WTC11 (cell line): Measurements from ENCODE around the gene RXRB. TPM values are rescaled to one million over a fixed set of nuclear protein-coding genes. Genes with fewer than 3 reads are reported as not detected.

ENCODE experiments used
- CREM ChIP-seq: sonication (generic); formaldehyde crosslinking; IDR thresholded peaks from 2 replicates; pipeline ENCODE4 v1.8.1; 2022; ENCODE audit warnings: mild to moderate bottlenecking, missing genetic modification reagents, moderate library complexity
- FOXP1 ChIP-seq: sonication (generic); formaldehyde crosslinking; IDR thresholded peaks from 2 replicates; pipeline ENCODE4 v1.8.0; 2022; ENCODE audit warnings: missing genetic modification reagents, mild to moderate bottlenecking, moderate library complexity, borderline replicate concordance
- GABPB1 ChIP-seq: sonication (generic); formaldehyde crosslinking; IDR thresholded peaks from 2 replicates; pipeline ENCODE4 v1.8.1; 2023; ENCODE audit warnings: mild to moderate bottlenecking, missing genetic modification reagents
- IRF2 ChIP-seq: sonication (generic); formaldehyde crosslinking; IDR thresholded peaks from 2 replicates; pipeline ENCODE4 v1.8.0; 2022; ENCODE audit warnings: low read depth, missing genetic modification reagents, borderline replicate concordance
- JUN ChIP-seq: sonication (generic); formaldehyde crosslinking; IDR thresholded peaks from 2 replicates; pipeline ENCODE4 v1.8.0; 2023; ENCODE audit warnings: mild to moderate bottlenecking, missing genetic modification reagents
- NR1H2 ChIP-seq: sonication (generic); formaldehyde crosslinking; IDR thresholded peaks from 2 replicates; pipeline ENCODE4 v1.9.0; 2021; ENCODE audit warnings: mild to moderate bottlenecking, moderate library complexity, missing genetic modification reagents
- NR2C2 ChIP-seq: sonication (generic); formaldehyde crosslinking; IDR thresholded peaks from 2 replicates; pipeline ENCODE4 v1.8.0; 2022; ENCODE audit warnings: mild to moderate bottlenecking, missing genetic modification reagents
- OVOL2 ChIP-seq: fragments of 250-450 bp; sonication (Bioruptor Pico); IDR thresholded peaks from 2 replicates; pipeline ENCODE4 v1.9.0; 2021; ENCODE audit warnings: mild to moderate bottlenecking, borderline replicate concordance
- PRRX2 ChIP-seq: fragments of 250-450 bp; sonication (Bioruptor Pico); IDR thresholded peaks from 2 replicates; pipeline ENCODE4 v1.8.0; 2021; ENCODE audit warnings: mild to moderate bottlenecking
- SP1 ChIP-seq: sonication (generic); formaldehyde crosslinking; conservative IDR thresholded peaks from 2 replicates; pipeline ENCODE4 v1.8.1; 2022; ENCODE audit warnings: missing genetic modification reagents
- ZNF138 ChIP-seq: sonication (generic); formaldehyde crosslinking; conservative IDR thresholded peaks from 2 replicates; pipeline ENCODE4 v1.8.1; 2022; ENCODE audit warnings: mild to moderate bottlenecking, moderate library complexity, missing genetic modification reagents
- ZNF232 ChIP-seq: sonication (generic); formaldehyde crosslinking; IDR thresholded peaks from 2 replicates; pipeline ENCODE4 v1.8.0; 2022; ENCODE audit warnings: mild to moderate bottlenecking, missing genetic modification reagents
- ZNF263 ChIP-seq: sonication (generic); formaldehyde crosslinking; IDR thresholded peaks from 2 replicates; pipeline ENCODE4 v1.8.1; 2022; ENCODE audit warnings: low read depth, mild to moderate bottlenecking, moderate library complexity, missing genetic modification reagents
- ZNF396 ChIP-seq: fragments of 250-450 bp; sonication (Bioruptor Pico); IDR thresholded peaks from 2 replicates; pipeline ENCODE4 v1.8.0; 2021; ENCODE audit warnings: mild to moderate bottlenecking, moderate library complexity, borderline replicate concordance
- total RNA-seq: library from RNA; stranded (reverse); gene quantifications from 3 replicates; pipeline ENCODE4 v1.2.3, GENCODE V29; 2021
- TF ChIP-seq, protein P1 (sequence below): fragments of 250-450 bp; sonication (Bioruptor Pico); IDR thresholded peaks from 2 replicates; pipeline ENCODE4 v1.9.0; 2021; ENCODE audit warnings: mild to moderate bottlenecking, borderline replicate concordance
- TF ChIP-seq, protein P2 (sequence below): sonication (generic); formaldehyde crosslinking; IDR thresholded peaks from 2 replicates; pipeline ENCODE4 v1.8.1; 2023; ENCODE audit warnings: mild to moderate bottlenecking, moderate library complexity, missing genetic modification reagents
- TF ChIP-seq, protein P3 (sequence below): fragments of 250-450 bp; sonication (Bioruptor Pico); conservative IDR thresholded peaks from 2 replicates; pipeline ENCODE4 v1.9.0; 2021; ENCODE audit warnings: mild to moderate bottlenecking
- TF ChIP-seq, protein P4 (sequence below): sonication (generic); formaldehyde crosslinking; IDR thresholded peaks from 2 replicates; pipeline ENCODE4 v1.8.1; 2022; ENCODE audit warnings: low read depth, missing genetic modification reagents, borderline replicate concordance
- TF ChIP-seq, protein P5 (sequence below): fragments of 250-450 bp; sonication (Bioruptor Pico); IDR thresholded peaks from 2 replicates; pipeline ENCODE4 v1.8.0; 2021; ENCODE audit warnings: mild to moderate bottlenecking
- TF ChIP-seq, protein P6 (sequence below): sonication (generic); formaldehyde crosslinking; IDR thresholded peaks from 2 replicates; pipeline ENCODE4 v1.8.1; 2022; ENCODE audit warnings: mild to moderate bottlenecking, missing genetic modification reagents, moderate library complexity, borderline replicate concordance
- TF ChIP-seq, protein P7 (sequence below): fragments of 250-450 bp; sonication (Bioruptor Pico); IDR thresholded peaks from 2 replicates; pipeline ENCODE4 v1.9.0; 2021; ENCODE audit warnings: mild to moderate bottlenecking

RXRB gene
- total RNA-seq, 1 experiment from 2014 or later, result 24.5 TPM

DNA sequence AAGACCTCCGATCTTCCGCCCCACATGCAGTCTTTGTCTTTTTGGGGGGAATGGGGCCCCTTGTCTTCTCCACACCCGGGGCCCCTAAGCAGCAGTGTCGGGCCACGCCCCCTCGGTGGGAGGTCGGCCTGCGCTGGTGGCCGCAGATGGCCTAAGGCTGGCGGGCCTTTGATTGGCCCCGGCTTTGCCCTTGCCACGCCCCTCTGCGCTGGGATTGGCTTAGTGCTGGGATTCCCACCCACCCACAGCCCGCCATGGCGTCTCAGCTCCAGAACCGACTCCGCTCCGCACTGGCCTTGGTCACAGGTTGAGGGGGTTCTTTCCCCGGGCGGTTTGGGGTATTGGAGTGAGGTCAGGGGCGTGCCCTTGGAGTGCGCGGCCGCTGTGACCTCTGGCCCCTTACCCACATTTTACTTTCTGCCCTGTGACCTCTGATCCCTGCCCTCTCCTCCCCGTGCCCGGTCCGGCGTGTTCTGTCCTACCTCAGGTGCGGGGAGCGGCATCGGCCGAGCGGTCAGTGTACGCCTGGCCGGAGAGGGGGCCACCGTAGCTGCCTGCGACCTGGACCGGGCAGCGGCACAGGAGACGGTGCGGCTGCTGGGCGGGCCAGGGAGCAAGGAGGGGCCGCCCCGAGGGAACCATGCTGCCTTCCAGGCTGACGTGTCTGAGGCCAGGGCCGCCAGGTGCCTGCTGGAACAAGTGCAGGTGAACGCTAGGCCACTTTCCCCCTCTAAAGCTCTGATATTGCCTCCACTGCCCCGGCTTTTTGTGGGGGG, 4.1 kb upstream of the RXRB start, which contains the start of gene HSD17B8 (continued):
- TF ChIP-seq, protein P1, sequence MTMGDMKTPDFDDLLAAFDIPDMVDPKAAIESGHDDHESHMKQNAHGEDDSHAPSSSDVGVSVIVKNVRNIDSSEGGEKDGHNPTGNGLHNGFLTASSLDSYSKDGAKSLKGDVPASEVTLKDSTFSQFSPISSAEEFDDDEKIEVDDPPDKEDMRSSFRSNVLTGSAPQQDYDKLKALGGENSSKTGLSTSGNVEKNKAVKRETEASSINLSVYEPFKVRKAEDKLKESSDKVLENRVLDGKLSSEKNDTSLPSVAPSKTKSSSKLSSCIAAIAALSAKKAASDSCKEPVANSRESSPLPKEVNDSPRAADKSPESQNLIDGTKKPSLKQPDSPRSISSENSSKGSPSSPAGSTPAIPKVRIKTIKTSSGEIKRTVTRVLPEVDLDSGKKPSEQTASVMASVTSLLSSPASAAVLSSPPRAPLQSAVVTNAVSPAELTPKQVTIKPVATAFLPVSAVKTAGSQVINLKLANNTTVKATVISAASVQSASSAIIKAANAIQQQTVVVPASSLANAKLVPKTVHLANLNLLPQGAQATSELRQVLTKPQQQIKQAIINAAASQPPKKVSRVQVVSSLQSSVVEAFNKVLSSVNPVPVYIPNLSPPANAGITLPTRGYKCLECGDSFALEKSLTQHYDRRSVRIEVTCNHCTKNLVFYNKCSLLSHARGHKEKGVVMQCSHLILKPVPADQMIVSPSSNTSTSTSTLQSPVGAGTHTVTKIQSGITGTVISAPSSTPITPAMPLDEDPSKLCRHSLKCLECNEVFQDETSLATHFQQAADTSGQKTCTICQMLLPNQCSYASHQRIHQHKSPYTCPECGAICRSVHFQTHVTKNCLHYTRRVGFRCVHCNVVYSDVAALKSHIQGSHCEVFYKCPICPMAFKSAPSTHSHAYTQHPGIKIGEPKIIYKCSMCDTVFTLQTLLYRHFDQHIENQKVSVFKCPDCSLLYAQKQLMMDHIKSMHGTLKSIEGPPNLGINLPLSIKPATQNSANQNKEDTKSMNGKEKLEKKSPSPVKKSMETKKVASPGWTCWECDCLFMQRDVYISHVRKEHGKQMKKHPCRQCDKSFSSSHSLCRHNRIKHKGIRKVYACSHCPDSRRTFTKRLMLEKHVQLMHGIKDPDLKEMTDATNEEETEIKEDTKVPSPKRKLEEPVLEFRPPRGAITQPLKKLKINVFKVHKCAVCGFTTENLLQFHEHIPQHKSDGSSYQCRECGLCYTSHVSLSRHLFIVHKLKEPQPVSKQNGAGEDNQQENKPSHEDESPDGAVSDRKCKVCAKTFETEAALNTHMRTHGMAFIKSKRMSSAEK (CRISPR knock-in tag), result no peak
- no peak for TF ChIP-seq ZNF263 (CRISPR knock-in tag)
- TF ChIP-seq OVOL2 (CRISPR knock-in tag), result no peak
- TF ChIP-seq, protein P2, sequence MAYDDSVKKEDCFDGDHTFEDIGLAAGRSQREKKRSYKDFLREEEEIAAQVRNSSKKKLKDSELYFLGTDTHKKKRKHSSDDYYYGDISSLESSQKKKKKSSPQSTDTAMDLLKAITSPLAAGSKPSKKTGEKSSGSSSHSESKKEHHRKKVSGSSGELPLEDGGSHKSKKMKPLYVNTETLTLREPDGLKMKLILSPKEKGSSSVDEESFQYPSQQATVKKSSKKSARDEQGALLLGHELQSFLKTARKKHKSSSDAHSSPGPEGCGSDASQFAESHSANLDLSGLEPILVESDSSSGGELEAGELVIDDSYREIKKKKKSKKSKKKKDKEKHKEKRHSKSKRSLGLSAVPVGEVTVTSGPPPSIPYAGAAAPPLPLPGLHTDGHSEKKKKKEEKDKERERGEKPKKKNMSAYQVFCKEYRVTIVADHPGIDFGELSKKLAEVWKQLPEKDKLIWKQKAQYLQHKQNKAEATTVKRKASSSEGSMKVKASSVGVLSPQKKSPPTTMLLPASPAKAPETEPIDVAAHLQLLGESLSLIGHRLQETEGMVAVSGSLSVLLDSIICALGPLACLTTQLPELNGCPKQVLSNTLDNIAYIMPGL, result peak; percentile 43; the same call in 1 of the 2 replicates
- no peak for TF ChIP-seq FOXP1 (CRISPR knock-in tag)
- no peak for TF ChIP-seq NR1H2 (CRISPR knock-in tag)
- TF ChIP-seq PRRX2 (CRISPR knock-in tag), result peak; percentile 58; the same call in 1 of the 2 replicates
- no peak for TF ChIP-seq IRF2 (CRISPR knock-in tag)
- TF ChIP-seq, protein P3, sequence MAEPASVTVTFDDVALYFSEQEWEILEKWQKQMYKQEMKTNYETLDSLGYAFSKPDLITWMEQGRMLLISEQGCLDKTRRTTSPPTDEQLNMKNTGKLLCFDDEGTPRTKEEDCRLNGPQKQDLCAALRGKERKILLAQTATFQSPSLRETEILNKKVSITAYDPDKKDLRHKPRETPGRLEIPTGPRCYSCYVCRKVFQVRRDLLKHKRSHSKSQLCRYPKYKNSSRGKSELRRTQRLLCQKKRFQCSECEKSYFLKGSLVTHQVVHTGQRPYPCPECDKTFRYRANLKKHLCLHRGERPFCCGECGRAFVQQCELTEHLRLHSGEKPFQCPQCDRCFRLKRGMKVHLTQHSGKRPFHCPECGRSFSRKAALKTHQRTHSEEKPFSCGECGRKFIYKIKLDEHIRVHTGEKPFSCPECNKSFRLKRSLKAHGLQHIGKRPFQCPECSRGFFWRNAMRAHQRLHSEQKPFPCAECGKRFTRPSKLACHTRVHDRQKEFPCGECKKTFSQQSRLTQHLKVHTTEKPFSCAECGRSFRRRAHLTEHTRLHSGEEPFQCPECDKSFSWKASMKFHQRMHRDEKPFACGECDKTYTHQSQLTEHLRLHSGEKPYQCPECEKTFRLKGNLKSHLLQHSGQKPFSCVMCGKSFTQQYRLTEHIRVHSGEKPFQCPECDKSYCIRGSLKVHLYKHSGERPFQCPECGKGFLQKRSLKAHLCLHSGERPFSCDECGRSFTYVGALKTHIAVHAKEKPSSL (CRISPR knock-in tag), result no peak
- TF ChIP-seq, protein P4, sequence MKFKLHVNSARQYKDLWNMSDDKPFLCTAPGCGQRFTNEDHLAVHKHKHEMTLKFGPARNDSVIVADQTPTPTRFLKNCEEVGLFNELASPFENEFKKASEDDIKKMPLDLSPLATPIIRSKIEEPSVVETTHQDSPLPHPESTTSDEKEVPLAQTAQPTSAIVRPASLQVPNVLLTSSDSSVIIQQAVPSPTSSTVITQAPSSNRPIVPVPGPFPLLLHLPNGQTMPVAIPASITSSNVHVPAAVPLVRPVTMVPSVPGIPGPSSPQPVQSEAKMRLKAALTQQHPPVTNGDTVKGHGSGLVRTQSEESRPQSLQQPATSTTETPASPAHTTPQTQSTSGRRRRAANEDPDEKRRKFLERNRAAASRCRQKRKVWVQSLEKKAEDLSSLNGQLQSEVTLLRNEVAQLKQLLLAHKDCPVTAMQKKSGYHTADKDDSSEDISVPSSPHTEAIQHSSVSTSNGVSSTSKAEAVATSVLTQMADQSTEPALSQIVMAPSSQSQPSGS (CRISPR knock-in tag), result no peak
- no peak for TF ChIP-seq GABPB1
- no peak for TF ChIP-seq CREM
- TF ChIP-seq, protein P5, sequence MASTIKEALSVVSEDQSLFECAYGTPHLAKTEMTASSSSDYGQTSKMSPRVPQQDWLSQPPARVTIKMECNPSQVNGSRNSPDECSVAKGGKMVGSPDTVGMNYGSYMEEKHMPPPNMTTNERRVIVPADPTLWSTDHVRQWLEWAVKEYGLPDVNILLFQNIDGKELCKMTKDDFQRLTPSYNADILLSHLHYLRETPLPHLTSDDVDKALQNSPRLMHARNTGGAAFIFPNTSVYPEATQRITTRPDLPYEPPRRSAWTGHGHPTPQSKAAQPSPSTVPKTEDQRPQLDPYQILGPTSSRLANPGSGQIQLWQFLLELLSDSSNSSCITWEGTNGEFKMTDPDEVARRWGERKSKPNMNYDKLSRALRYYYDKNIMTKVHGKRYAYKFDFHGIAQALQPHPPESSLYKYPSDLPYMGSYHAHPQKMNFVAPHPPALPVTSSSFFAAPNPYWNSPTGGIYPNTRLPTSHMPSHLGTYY (CRISPR knock-in tag), result 0 out of 2 replicates have a peak, but pooled peaks have one; percentile 57
- TF ChIP-seq, protein P6, sequence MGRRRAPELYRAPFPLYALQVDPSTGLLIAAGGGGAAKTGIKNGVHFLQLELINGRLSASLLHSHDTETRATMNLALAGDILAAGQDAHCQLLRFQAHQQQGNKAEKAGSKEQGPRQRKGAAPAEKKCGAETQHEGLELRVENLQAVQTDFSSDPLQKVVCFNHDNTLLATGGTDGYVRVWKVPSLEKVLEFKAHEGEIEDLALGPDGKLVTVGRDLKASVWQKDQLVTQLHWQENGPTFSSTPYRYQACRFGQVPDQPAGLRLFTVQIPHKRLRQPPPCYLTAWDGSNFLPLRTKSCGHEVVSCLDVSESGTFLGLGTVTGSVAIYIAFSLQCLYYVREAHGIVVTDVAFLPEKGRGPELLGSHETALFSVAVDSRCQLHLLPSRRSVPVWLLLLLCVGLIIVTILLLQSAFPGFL (CRISPR knock-in tag), result no peak
- no peak for TF ChIP-seq ZNF232 (CRISPR knock-in tag)
- TF ChIP-seq, protein P7, sequence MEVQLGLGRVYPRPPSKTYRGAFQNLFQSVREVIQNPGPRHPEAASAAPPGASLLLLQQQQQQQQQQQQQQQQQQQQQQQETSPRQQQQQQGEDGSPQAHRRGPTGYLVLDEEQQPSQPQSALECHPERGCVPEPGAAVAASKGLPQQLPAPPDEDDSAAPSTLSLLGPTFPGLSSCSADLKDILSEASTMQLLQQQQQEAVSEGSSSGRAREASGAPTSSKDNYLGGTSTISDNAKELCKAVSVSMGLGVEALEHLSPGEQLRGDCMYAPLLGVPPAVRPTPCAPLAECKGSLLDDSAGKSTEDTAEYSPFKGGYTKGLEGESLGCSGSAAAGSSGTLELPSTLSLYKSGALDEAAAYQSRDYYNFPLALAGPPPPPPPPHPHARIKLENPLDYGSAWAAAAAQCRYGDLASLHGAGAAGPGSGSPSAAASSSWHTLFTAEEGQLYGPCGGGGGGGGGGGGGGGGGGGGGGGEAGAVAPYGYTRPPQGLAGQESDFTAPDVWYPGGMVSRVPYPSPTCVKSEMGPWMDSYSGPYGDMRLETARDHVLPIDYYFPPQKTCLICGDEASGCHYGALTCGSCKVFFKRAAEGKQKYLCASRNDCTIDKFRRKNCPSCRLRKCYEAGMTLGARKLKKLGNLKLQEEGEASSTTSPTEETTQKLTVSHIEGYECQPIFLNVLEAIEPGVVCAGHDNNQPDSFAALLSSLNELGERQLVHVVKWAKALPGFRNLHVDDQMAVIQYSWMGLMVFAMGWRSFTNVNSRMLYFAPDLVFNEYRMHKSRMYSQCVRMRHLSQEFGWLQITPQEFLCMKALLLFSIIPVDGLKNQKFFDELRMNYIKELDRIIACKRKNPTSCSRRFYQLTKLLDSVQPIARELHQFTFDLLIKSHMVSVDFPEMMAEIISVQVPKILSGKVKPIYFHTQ, result no peak
- no peak for TF ChIP-seq ZNF396 (CRISPR knock-in tag)
- peak; percentile 98 for TF ChIP-seq SP1 (CRISPR knock-in tag)
- TF ChIP-seq NR2C2 (CRISPR knock-in tag), result no peak
- no peak for TF ChIP-seq JUN (CRISPR knock-in tag)
- TF ChIP-seq ZNF138 (CRISPR knock-in tag), result no peak
